NB4 (cell line): ENCODE data around the gene EZH2.

ENCODE experiments used
- DNase-seq: peaks from one replicate; pipeline ENCODE4 v3.0.0; 2010; ENCODE audit warnings: low read depth
- H3K4me3 ChIP-seq: one replicate; pipeline ENCODE4 v1.5.1; 2011; ENCODE audit warnings: mild to moderate bottlenecking, low read depth, low read length, moderate library complexity
- CTCF ChIP-seq: IDR thresholded peaks from one replicate; pipeline ENCODE4 v1.5.1; 2012; ENCODE audit warnings: low read depth, low read length
- MYC ChIP-seq: IDR thresholded peaks from 2 replicates; pipeline ENCODE4 v1.6.1; 2011; ENCODE audit warnings: low read depth, low read length
- POLR2A ChIP-seq: IDR thresholded peaks from 2 replicates; pipeline ENCODE4 v1.6.1; 2011; ENCODE audit warnings: mild to moderate bottlenecking; ENCODE audit not compliant: insufficient read length; ENCODE audit errors: extremely low read depth
- TF ChIP-seq, protein P1 (sequence below): IDR thresholded peaks from 2 replicates; pipeline ENCODE4 v1.6.1; 2011; ENCODE audit warnings: low read depth, low read length

The EZH2 gene

GRCh38 chr7:148814922-148815559 is 69.0 kb downstream of the EZH2 start:
- DNase-seq, result no peak
- no peak overlapping the region for H3K4me3 ChIP-seq
- no peak for TF ChIP-seq CTCF
- TF ChIP-seq POLR2A, result no peak
- TF ChIP-seq MYC, result no peak
- TF ChIP-seq, protein P1, sequence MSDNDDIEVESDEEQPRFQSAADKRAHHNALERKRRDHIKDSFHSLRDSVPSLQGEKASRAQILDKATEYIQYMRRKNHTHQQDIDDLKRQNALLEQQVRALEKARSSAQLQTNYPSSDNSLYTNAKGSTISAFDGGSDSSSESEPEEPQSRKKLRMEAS, result no peak

GRCh38 chr7:148813890-148814289 is 70.2 kb downstream of the EZH2 start:
- DNase-seq, result no peak
- no peak overlapping the region for H3K4me3 ChIP-seq
- TF ChIP-seq, protein P1, result no peak
- TF ChIP-seq CTCF (no peak), POLR2A (no peak), MYC (no peak)

GRCh38 chr7:148811892-148812291 is 72.2 kb downstream of the EZH2 start:
- TF ChIP-seq MYC, result no peak
- no peak for TF ChIP-seq CTCF
- TF ChIP-seq POLR2A, result no peak
- TF ChIP-seq, protein P1, result no peak
- no peak overlapping the region for H3K4me3 ChIP-seq
- DNase-seq, result no peak

DNA sequence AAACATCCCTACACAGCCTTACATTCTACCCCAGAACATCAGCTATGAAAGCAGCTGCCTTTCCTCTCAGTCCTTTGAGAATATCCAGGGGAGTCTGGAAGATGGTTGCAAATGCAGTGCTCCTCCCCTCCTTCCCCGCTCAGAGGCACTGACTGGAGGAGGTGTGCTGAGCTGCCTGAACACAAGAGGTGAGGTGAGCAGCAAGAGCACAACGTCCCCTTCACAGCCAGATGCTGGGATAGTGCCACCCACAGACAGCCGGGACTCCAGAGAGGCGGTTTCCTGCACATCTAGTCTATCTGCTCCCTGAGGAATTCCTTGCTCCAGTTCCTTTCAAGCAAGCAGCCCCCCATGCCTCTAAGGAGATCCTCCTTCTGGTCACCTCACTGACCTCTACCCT is 74.2 kb downstream of the EZH2 start:
- H3K4me3 ChIP-seq, result no peak overlapping the region
- DNase-seq, result no peak
- TF ChIP-seq CTCF (no peak), POLR2A (no peak), MYC (no peak)
- TF ChIP-seq, protein P1, result no peak

DNA sequence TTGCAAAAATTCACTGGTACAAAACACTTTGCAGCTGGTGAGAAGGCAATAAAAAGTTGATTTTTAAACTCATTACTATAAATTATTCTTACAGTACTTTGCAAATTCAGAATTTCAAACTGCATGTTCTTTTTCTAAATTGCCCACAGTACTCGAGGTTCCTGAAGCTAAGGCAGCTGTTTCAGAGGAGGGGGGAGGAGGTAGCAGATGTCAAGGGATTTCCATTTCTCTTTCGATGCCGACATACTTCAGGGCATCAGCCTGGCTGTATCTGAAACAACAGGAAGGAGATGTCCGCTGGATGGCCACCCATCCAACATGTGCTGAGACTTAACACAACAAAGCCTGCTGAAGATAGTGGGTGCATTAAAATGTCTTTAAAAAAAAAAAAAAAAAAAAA is 76.7 kb downstream of the EZH2 start:
- TF ChIP-seq MYC, result no peak
- TF ChIP-seq, protein P1, result no peak
- TF ChIP-seq POLR2A, result no peak
- no peak for DNase-seq
- H3K4me3 ChIP-seq, result no peak overlapping the region

DNA sequence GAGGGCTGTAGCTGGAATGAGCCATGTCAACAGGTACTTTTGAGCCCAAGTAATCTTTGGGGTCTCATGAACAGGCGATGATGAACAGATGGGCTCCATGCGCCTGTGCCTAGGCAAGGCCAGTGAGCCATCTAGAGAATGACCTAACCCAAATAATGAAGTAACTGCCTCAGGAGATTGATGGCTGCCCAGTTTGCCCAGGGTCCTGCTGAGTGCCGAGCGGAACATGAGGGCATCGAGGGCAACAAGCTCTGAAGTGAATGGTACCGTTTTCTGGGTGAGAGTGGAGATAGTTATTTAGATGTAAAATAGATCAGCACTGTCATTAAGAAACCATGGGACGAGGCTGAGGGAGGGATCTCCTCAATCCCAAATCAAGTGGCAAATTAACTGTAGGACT is 77.9 kb downstream of the EZH2 start:
- no peak for DNase-seq
- TF ChIP-seq POLR2A (no peak), CTCF (no peak), MYC (no peak)
- TF ChIP-seq, protein P1, result no peak
- no peak overlapping the region for H3K4me3 ChIP-seq
